Endothelial cell of umbilical vein (primary cell): Measurements from ENCODE around the gene MARVELD1. TPM values are rescaled to one million over a fixed set of nuclear protein-coding genes. Genes with fewer than 3 reads are reported as not detected.

Experiments used
- BruUV-seq: library from RNA; stranded (reverse); fragments of 400-500 nt; replicated peaks from 2 replicates; lab custom pipeline; 2021; lab: Mats Ljungman, UMichigan
- CTCF ChIA-PET: fragments of 300-600, 350-600 bp; sonication (Branson Sonifier 250); formaldehyde crosslinking; loops from one replicate; lab custom pipeline; 2021; ENCODE audit warnings: antibody characterized with exemption, inconsistent platforms; lab: Charles Lee
- POLR2A ChIA-PET: fragments of 300-600, 350-600 bp; sonication (Branson Sonifier 250); formaldehyde crosslinking; loops from one replicate; lab custom pipeline; 2021; ENCODE audit warnings: antibody characterized with exemption, inconsistent platforms; lab: Charles Lee
- DNase-seq: peaks from one replicate; pipeline ENCODE4 v3.0.0-alpha.2; 2011; ENCODE audit warnings: low read depth, low spot score
- FAIRE-seq: peaks from 2 replicates; lab custom pipeline; 2011; peaks lifted over from hg19 to GRCh38; lab: Jason Lieb, UNC
- H2AFZ ChIP-seq: 2 replicates; pipeline ENCODE4 v1.6.0; 2012; ENCODE audit warnings: low read depth, low read length, control low read depth, inconsistent platforms
- H3K27ac ChIP-seq: 2 replicates; pipeline ENCODE4 v1.5.1; 2011; ENCODE audit warnings: low read depth, mild to moderate bottlenecking, control low read depth, low read length, moderate library complexity; ENCODE audit not compliant: insufficient read depth
- H3K27me3 ChIP-seq, 2 experiments: 2 replicates each; pipeline versions ENCODE4 v1.6.0 to v1.6.1; 2011; ENCODE audit warnings: low read length in 2 of 2, mixed read lengths in 1 of 2; ENCODE audit not compliant: control insufficient read depth in 2 of 2, insufficient read depth in 2 of 2
- H3K36me3 ChIP-seq, 2 experiments: 2 replicates in 1 of 2; 3 replicates in 1 of 2; pipeline ENCODE4 v1.5.1; 2011; ENCODE audit warnings: low read length in 2 of 2, mild to moderate bottlenecking in 1 of 2, moderate library complexity in 1 of 2; ENCODE audit not compliant: control insufficient read depth in 2 of 2, insufficient read depth in 2 of 2; ENCODE audit errors: extremely low read depth in 1 of 2
- H3K4me1 ChIP-seq: 3 replicates; pipeline ENCODE4 v1.5.1; 2011; ENCODE audit warnings: mild to moderate bottlenecking, low read length; ENCODE audit not compliant: control insufficient read depth, insufficient read depth; ENCODE audit errors: extremely low read depth
- H3K4me2 ChIP-seq: 2 replicates; pipeline ENCODE4 v1.6.1; 2011; ENCODE audit warnings: low read length, control low read depth, mixed read lengths; ENCODE audit not compliant: insufficient read depth
- H3K4me3 ChIP-seq, 3 experiments: fragments of 200-600 bp in 1 of 3; sonication (generic), shearing (Covaris generic) in 1 of 3; replicated peaks in 1 of 3; 2 replicates each; pipeline ENCODE4 v1.5.1; 2011 to 2016; ENCODE audit warnings: control low read depth in 3 of 3, low read length in 3 of 3, mild to moderate bottlenecking in 2 of 3, inconsistent platforms in 1 of 3, low read depth in 1 of 3, moderate library complexity in 1 of 3; ENCODE audit not compliant: insufficient read depth in 1 of 3
- H3K79me2 ChIP-seq: 2 replicates; pipeline ENCODE4 v1.6.0; 2012; ENCODE audit warnings: low read length, inconsistent platforms; ENCODE audit not compliant: control insufficient read depth, insufficient read depth
- H3K9ac ChIP-seq: replicated peaks from 2 replicates; pipeline ENCODE3; 2011; ENCODE audit warnings: low read length, control low read depth; ENCODE audit not compliant: insufficient read depth; ENCODE audit errors: extremely low read depth
- H3K9me1 ChIP-seq: replicated peaks from 3 replicates; pipeline ENCODE4 v1.6.0; 2011; ENCODE audit warnings: mild to moderate bottlenecking, low read length; ENCODE audit not compliant: control insufficient read depth, insufficient read depth; ENCODE audit errors: extremely low read depth
- H3K9me3 ChIP-seq: replicated peaks from 2 replicates; pipeline ENCODE4 v1.5.1; 2012; ENCODE audit warnings: low read length, inconsistent platforms; ENCODE audit not compliant: control insufficient read depth, insufficient read depth
- H4K20me1 ChIP-seq: replicated peaks from 2 replicates; pipeline ENCODE3; 2011; ENCODE audit warnings: mild to moderate bottlenecking, low read length; ENCODE audit not compliant: control insufficient read depth, insufficient read depth; ENCODE audit errors: extremely low read depth
- EZH2 ChIP-seq: IDR thresholded peaks from 2 replicates; pipeline ENCODE4 v1.6.1; 2012; ENCODE audit warnings: borderline replicate concordance, low read depth, mild to moderate bottlenecking, moderate library complexity, low read length, inconsistent platforms; ENCODE audit not compliant: severe bottlenecking
- FOS ChIP-seq: IDR thresholded peaks from 2 replicates; pipeline ENCODE4 v1.6.1; 2011; ENCODE audit warnings: mild to moderate bottlenecking, low read length, moderate library complexity, borderline replicate concordance; ENCODE audit not compliant: insufficient read depth
- GATA2 ChIP-seq: IDR thresholded peaks from 2 replicates; pipeline ENCODE4 v1.7.0; 2011; ENCODE audit warnings: low read depth, mild to moderate bottlenecking, moderate library complexity, mixed read lengths, low read length; ENCODE audit not compliant: insufficient read length, insufficient read depth
- JUN ChIP-seq: IDR thresholded peaks from 2 replicates; pipeline ENCODE4 v1.6.1; 2011; ENCODE audit warnings: borderline replicate concordance, low read depth; ENCODE audit not compliant: insufficient read length, insufficient read depth
- MYC ChIP-seq: IDR thresholded peaks from one replicate; pipeline ENCODE4 v1.6.1; 2011; ENCODE audit warnings: mild to moderate bottlenecking, low read depth, low read length
- POLR2A ChIP-seq: IDR thresholded peaks from 2 replicates; pipeline ENCODE4 v1.6.1; 2012; ENCODE audit warnings: low read depth, mild to moderate bottlenecking, control low read depth, low read length
- POLR2AphosphoS5 ChIP-seq: IDR thresholded peaks from 2 replicates; pipeline ENCODE4 v1.6.1; 2012; ENCODE audit warnings: low read depth, mild to moderate bottlenecking, control low read depth, low read length, moderate library complexity; ENCODE audit not compliant: insufficient read depth
- dilution Hi-C: fragments of 300-500 bp; cut with MboI; formaldehyde crosslinking; loops from one replicate; pipeline ENCODE4 v1.15.0; 2019; ENCODE audit warnings: low sequenced_read_pairs; ENCODE audit not compliant: extremely low pct_ligation_motif_present
- intact Hi-C: fragments of 100-400 bp; cut with micrococcal nuclease; formaldehyde crosslinking; loops from one replicate; pipeline ENCODE4 v1.10.0; 2022
- polyA plus RNA-seq, 4 experiments: library from polyadenylated mRNA; depleted of rRNA in 3 of 4; stranded (reverse) in 3 of 4; unstranded in 1 of 4; fragments of >200 nt; gene quantifications; 2 replicates each; pipeline versions ENCODE4 v1.2.1 to v1.2.3, GENCODE V29; 2011 to 2012; ENCODE audit warnings: missing spikeins in 1 of 4
- total RNA-seq: library from RNA; stranded (reverse); gene quantifications from 2 replicates; pipeline ENCODE4 v1.2.3, GENCODE V29; 2021
- TF ChIP-seq, protein P1 (sequence below): IDR thresholded peaks from 2 replicates; pipeline ENCODE4 v1.6.1; 2011; ENCODE audit not compliant: insufficient read depth, insufficient read length
- TF ChIP-seq, protein P2 (sequence below), 2 donors: IDR thresholded peaks; 1 replicate in 1 of 2; 2 replicates in 1 of 2; pipeline ENCODE4 v1.5.1; 2011; ENCODE audit warnings: low read length in 2 of 2, mild to moderate bottlenecking in 2 of 2, moderate library complexity in 2 of 2, control low read depth in 1 of 2, inconsistent platforms in 1 of 2, low read depth in 1 of 2; ENCODE audit not compliant: insufficient read depth in 1 of 2; ENCODE audit errors: extremely low read depth in 1 of 2

Gene MARVELD1
- total and polyA plus RNA-seq, 2 donors (not counting 3 experiments of a cell fraction or from before 2014, with no cell fraction given): 67.3 to 78.3 TPM

DNA sequence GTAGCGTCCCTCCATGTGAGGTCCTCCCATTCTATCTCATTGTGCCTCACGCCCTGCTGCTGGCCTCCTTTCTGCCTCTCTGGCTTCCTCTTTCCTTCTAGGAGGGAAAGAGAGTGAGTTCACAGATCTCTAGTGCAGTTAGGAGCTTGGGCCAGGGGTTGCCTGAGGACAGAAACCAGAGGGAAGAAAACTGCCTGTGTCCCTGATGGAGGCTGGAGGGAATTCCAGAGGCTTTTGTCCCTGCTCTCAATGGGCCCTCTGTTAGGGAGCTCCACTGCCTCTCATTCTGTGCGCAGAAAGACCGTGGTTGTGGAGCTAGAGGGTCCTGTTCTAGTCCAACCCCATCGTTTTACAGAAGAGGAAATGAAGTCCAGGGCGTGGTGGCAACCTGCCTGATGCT is 4.6 kb downstream of the MARVELD1 start:
- H3K27me3 ChIP-seq: no peaks in the 10 kb centered on the region
- no peak for FAIRE-seq
- no peak overlapping the region for H3K4me2 ChIP-seq
- TF ChIP-seq POLR2A (no peak), JUN (no peak), MYC (no peak), EZH2 (no peak), GATA2 (no peak), FOS (no peak), POLR2AphosphoS5 (no peak)
- TF ChIP-seq, protein P1, sequence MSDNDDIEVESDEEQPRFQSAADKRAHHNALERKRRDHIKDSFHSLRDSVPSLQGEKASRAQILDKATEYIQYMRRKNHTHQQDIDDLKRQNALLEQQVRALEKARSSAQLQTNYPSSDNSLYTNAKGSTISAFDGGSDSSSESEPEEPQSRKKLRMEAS: no peak
- TF ChIP-seq, protein P2, sequence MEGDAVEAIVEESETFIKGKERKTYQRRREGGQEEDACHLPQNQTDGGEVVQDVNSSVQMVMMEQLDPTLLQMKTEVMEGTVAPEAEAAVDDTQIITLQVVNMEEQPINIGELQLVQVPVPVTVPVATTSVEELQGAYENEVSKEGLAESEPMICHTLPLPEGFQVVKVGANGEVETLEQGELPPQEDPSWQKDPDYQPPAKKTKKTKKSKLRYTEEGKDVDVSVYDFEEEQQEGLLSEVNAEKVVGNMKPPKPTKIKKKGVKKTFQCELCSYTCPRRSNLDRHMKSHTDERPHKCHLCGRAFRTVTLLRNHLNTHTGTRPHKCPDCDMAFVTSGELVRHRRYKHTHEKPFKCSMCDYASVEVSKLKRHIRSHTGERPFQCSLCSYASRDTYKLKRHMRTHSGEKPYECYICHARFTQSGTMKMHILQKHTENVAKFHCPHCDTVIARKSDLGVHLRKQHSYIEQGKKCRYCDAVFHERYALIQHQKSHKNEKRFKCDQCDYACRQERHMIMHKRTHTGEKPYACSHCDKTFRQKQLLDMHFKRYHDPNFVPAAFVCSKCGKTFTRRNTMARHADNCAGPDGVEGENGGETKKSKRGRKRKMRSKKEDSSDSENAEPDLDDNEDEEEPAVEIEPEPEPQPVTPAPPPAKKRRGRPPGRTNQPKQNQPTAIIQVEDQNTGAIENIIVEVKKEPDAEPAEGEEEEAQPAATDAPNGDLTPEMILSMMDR (IDR thresholded peaks at IDR 0.05; ENCODE audit: extremely low read depth in 1 of 2, insufficient read depth in 1 of 2, low read depth in 1 of 2, low read length in 2 of 2): no peak
- H3K79me2 ChIP-seq: peaks cover 34% of the 10 kb centered on the region
- H3K4me3 ChIP-seq: no peak overlapping the region
- intact Hi-C loops (no loop called here), dilution Hi-C loops (no loop called here)
- peaks cover 19% of the 10 kb centered on the region for H3K4me1 ChIP-seq
- H3K9ac ChIP-seq: no peak overlapping the region
- POLR2A ChIA-PET: no interaction called here
- no peaks in the 10 kb centered on the region for H3K9me3 ChIP-seq
- no peaks in the 10 kb centered on the region for H3K9me1 ChIP-seq
- H2AFZ ChIP-seq: no peak overlapping the region
- BruUV-seq: no TSS peak
- CTCF ChIA-PET: interaction anchor here (1.0 to 21.8 kb wide), 3 partner anchors 8 to 42 kb away, joined by 4 to 863 read pairs (median 863); partner anchors contain the start of genes MARVELD1 and ZFYVE27
- DNase-seq: no peak
- H4K20me1 ChIP-seq: no peaks in the 10 kb centered on the region
- H3K27ac ChIP-seq: no peak overlapping the region
- peaks cover 0 to 16% of the 10 kb centered on the region in 2 experiments for H3K36me3 ChIP-seq
